ENCODE measurements around the gene KCNMA1. TPM values are rescaled to one million over a fixed set of nuclear protein-coding genes. Genes with fewer than 3 reads are reported as not detected.

The KCNMA1 gene
- total and polyA plus RNA-seq, 9 of the 15 experiments (the other 6 are each of a cell fraction or from before 2014, with no cell fraction given): 0.01 to 0.95 (median 0.15) TPM; not detected in 4

- ATAC-seq (no peak), FAIRE-seq (no peak), DNase-seq (ENCODE audit: extremely low read depth in 1 of 4, low spot score in 3 of 4) (no peak)
- under 1% methylated on average over 11 of the region's 11 CpGs for WGBS (ENCODE audit: insufficient coverage, low coverage, missing lambda C conversion rate)
- intact Hi-C loops (cut with micrococcal nuclease): no loop called here
- Histone ChIP-seq H2AFZ (ENCODE audit: low read depth, low read length) (no peak overlapping the region), H3K4me1 (replicated peaks in 1 of 2; ENCODE audit: control insufficient read depth in 2 of 2, insufficient read depth in 2 of 2, low read length in 2 of 2) (no peaks in the 10 kb centered on the region), H3K9me1 (ENCODE audit: control insufficient read depth, insufficient read depth, low read length) (no peaks in the 10 kb centered on the region), H3K27me3 (ENCODE audit: control insufficient read depth in 2 of 2, insufficient read depth in 2 of 2, low read length in 2 of 2) (peaks cover 0 to 4% of the 10 kb centered on the region in 2 experiments; a peak in 1 of 5 replicates), H3K9ac (ENCODE audit: insufficient read depth in 1 of 2, low read depth in 2 of 2, low read length in 2 of 2) (no peak overlapping the region), H3K4me2 (ENCODE audit: insufficient read depth, low read length) (no peak overlapping the region), H3K9me3 (replicated peaks; ENCODE audit: control insufficient read depth, insufficient read depth, low read depth, low read length) (no peaks in the 10 kb centered on the region), H3K4me3 (no peak overlapping the region), H3K36me3 (ENCODE audit: control insufficient read depth, insufficient read depth, low read length) (no peaks in the 10 kb centered on the region), H4K20me1 (replicated peaks; ENCODE audit: control insufficient read depth, insufficient read depth, low read length) (no peaks in the 10 kb centered on the region), H3K79me2 (ENCODE audit: control insufficient read depth, insufficient read depth, low read length) (no peaks in the 10 kb centered on the region), H3K27ac (ENCODE audit: extremely low read depth, low read depth, low read length) (no peak overlapping the region)
- ChIA-PET POLR2A (no interaction called here), CTCF (ENCODE audit: low intra/inter-chr PET ratio) (no interaction called here)
- no TSS peak for BruUV-seq (replicated peaks)
- in situ Hi-C loops (cut with MboI): no loop called here
- TF ChIP-seq E2F6 (IDR thresholded peaks at IDR 0.05; ENCODE audit: borderline replicate concordance in 1 of 2, extremely low read depth in 1 of 2, insufficient read depth in 1 of 2, insufficient read length in 1 of 2, low read depth in 1 of 2, low read length in 1 of 2, poor library complexity in 1 of 2, severe bottlenecking in 1 of 2) (no peak), ZNF561 (CRISPR knock-in tag; conservative IDR thresholded peaks at IDR 0.05) (no peak), ZKSCAN8 (CRISPR knock-in tag; IDR thresholded peaks at IDR 0.05) (no peak), USF1 (CRISPR knock-in tag; IDR thresholded peaks at IDR 0.05) (no peak), TEAD2 (tag; IDR thresholded peaks at IDR 0.05) (no peak), SRSF9 (IDR thresholded peaks at IDR 0.05; ENCODE audit: borderline replicate concordance, low read depth, low read length) (no peak), TBL1XR1 (IDR thresholded peaks at IDR 0.05; ENCODE audit: low read length in 2 of 2) (no peak), TEAD4 (IDR thresholded peaks at IDR 0.05; ENCODE audit: low read length) (no peak), TEAD4 (CRISPR knock-in tag; IDR thresholded peaks at IDR 0.05; ENCODE audit: borderline replicate concordance) (no peak), CBX8 (IDR thresholded peaks at IDR 0.05; ENCODE audit: borderline replicate concordance, extremely low read depth, low read depth, low read length, poor library complexity, severe bottlenecking) (no peak), FOXA3 (CRISPR knock-in tag; conservative IDR thresholded peaks at IDR 0.05 in 1 of 2, IDR thresholded peaks at IDR 0.05 in 1 of 2) (no peak), RBM15 (IDR thresholded peaks at IDR 0.05; ENCODE audit: insufficient read depth, low read length) (no peak), ZBTB17 (CRISPR knock-in tag; IDR thresholded peaks at IDR 0.05) (no peak), ZNF445 (CRISPR knock-in tag; IDR thresholded peaks at IDR 0.05; ENCODE audit: low read depth) (no peak), ESRRA (IDR thresholded peaks at IDR 0.05; ENCODE audit: borderline replicate concordance, low read depth) (no peak)
- TF ChIP-seq, protein P1, sequence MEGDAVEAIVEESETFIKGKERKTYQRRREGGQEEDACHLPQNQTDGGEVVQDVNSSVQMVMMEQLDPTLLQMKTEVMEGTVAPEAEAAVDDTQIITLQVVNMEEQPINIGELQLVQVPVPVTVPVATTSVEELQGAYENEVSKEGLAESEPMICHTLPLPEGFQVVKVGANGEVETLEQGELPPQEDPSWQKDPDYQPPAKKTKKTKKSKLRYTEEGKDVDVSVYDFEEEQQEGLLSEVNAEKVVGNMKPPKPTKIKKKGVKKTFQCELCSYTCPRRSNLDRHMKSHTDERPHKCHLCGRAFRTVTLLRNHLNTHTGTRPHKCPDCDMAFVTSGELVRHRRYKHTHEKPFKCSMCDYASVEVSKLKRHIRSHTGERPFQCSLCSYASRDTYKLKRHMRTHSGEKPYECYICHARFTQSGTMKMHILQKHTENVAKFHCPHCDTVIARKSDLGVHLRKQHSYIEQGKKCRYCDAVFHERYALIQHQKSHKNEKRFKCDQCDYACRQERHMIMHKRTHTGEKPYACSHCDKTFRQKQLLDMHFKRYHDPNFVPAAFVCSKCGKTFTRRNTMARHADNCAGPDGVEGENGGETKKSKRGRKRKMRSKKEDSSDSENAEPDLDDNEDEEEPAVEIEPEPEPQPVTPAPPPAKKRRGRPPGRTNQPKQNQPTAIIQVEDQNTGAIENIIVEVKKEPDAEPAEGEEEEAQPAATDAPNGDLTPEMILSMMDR (IDR thresholded peaks at IDR 0.05 in 2 of 3, conservative IDR thresholded peaks at IDR 0.05 in 1 of 3; ENCODE audit: insufficient read depth in 2 of 3, low read depth in 1 of 3, low read length in 3 of 3): no peak
- TF ChIP-seq, protein P2, sequence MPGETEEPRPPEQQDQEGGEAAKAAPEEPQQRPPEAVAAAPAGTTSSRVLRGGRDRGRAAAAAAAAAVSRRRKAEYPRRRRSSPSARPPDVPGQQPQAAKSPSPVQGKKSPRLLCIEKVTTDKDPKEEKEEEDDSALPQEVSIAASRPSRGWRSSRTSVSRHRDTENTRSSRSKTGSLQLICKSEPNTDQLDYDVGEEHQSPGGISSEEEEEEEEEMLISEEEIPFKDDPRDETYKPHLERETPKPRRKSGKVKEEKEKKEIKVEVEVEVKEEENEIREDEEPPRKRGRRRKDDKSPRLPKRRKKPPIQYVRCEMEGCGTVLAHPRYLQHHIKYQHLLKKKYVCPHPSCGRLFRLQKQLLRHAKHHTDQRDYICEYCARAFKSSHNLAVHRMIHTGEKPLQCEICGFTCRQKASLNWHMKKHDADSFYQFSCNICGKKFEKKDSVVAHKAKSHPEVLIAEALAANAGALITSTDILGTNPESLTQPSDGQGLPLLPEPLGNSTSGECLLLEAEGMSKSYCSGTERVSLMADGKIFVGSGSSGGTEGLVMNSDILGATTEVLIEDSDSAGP (CRISPR knock-in tag; IDR thresholded peaks at IDR 0.05): no peak
These were observed 642.6 kb downstream of the KCNMA1 start for GRCh38 chr10:76995023-76995422.
